GM19372 (cell line): Measurements from ENCODE around the gene SDHAF4.
A peak's percentile ranks its signal among the peaks of the same experiment; 100 is the strongest.
"Not testable (repeated sequence)": the region's sequence is repeated elsewhere in the genome, so short reads cannot be mapped to it uniquely, and the experiment has no call there.

Source experiments
- ATAC-seq: cut with Tn5 transposase; IDR thresholded peaks from one replicate; pipeline ENCODE4 v1.9.1; 2021; ENCODE audit warnings: mild to moderate bottlenecking, low read depth, moderate library complexity; ENCODE audit not compliant: unreplicated experiment

Gene SDHAF4

GRCh38 chr6:70566751-70567382, at the start of gene SDHAF4:
Gene SDHAF4 (plus strand): TSS chr6:70566930. CDS start chr6:70566941, 11 bp downstream.
- peak; percentile 99 for ATAC-seq

GRCh38 chr6:70518723-70519122, 48.0 kb upstream of the SDHAF4 start:
- no peak for ATAC-seq

- ATAC-seq: no peak
Measured at GRCh38 chr6:70520575-70520974, 46.2 kb upstream of the SDHAF4 start.

- ATAC-seq: no peak
Measured at GRCh38 chr6:70524721-70525286, 41.9 kb upstream of the SDHAF4 start.

GRCh38 chr6:70527071-70527737, 39.5 kb upstream of the SDHAF4 start:
- no peak for ATAC-seq

- ATAC-seq: no peak
Measured at GRCh38 chr6:70530023-70530422, 36.7 kb upstream of the SDHAF4 start.

- peak; percentile 51 for ATAC-seq
Measured at GRCh38 chr6:70531133-70531532, 35.6 kb upstream of the SDHAF4 start.

GRCh38 chr6:70537266-70537665, 29.5 kb upstream of the SDHAF4 start:
- ATAC-seq: no peak

- ATAC-seq: peak; percentile 74
Measured at GRCh38 chr6:70538376-70538775, 28.4 kb upstream of the SDHAF4 start.

GRCh38 chr6:70547313-70547712, 19.4 kb upstream of the SDHAF4 start:
- no peak for ATAC-seq

GRCh38 chr6:70547905-70548304, 18.8 kb upstream of the SDHAF4 start:
- no peak for ATAC-seq

- ATAC-seq: no peak
Measured at GRCh38 chr6:70549327-70549726, 17.4 kb upstream of the SDHAF4 start.

GRCh38 chr6:70551566-70551965, 15.2 kb upstream of the SDHAF4 start:
- no peak for ATAC-seq

- ATAC-seq: not testable (repeated sequence)
Measured at GRCh38 chr6:70552286-70552940, 14.3 kb upstream of the SDHAF4 start.

- no peak for ATAC-seq
Measured at GRCh38 chr6:70552974-70553373, 13.8 kb upstream of the SDHAF4 start.

GRCh38 chr6:70557998-70558397, 8.7 kb upstream of the SDHAF4 start:
- ATAC-seq: no peak

GRCh38 chr6:70562401-70562800, 4.3 kb upstream of the SDHAF4 start:
- ATAC-seq: not testable (repeated sequence)

GRCh38 chr6:70563530-70563929, 3.2 kb upstream of the SDHAF4 start:
- ATAC-seq: no peak

GRCh38 chr6:70574643-70575042, 7.9 kb downstream of the SDHAF4 start:
- no peak for ATAC-seq

GRCh38 chr6:70575899-70576495, 9.3 kb downstream of the SDHAF4 start:
- ATAC-seq: no peak

GRCh38 chr6:70586114-70586513, 19.4 kb downstream of the SDHAF4 start:
- ATAC-seq: no peak
